GM12878 (cell line): ENCODE measurements around the gene M1AP. TPM values are rescaled to one million over a fixed set of nuclear protein-coding genes. Genes with fewer than 3 reads are reported as not detected.

Experiments
- BACH1 ChIP-seq: fragments of 450-650 bp; IDR thresholded peaks from 2 replicates; pipeline ENCODE4 v1.6.1; 2017; ENCODE audit warnings: mild to moderate bottlenecking, borderline replicate concordance
- CBX3 ChIP-seq: fragments of 200-600 bp; sonication (generic); IDR thresholded peaks from 2 replicates; pipeline ENCODE4 v1.6.1; 2016; ENCODE audit warnings: low read depth, borderline replicate concordance
- CHD1 ChIP-seq: IDR thresholded peaks from 2 replicates; pipeline ENCODE4 v1.6.1; 2012; ENCODE audit warnings: low read depth, low read length, improper control_type of control experiment
- JUNB ChIP-seq: IDR thresholded peaks from 2 replicates; pipeline ENCODE4 v1.6.1; 2016; ENCODE audit warnings: antibody characterized with exemption, mild to moderate bottlenecking
- KAT2A ChIP-seq: conservative IDR thresholded peaks from 2 replicates; pipeline ENCODE4 v1.6.1; 2011; ENCODE audit warnings: low read depth, low read length; ENCODE audit not compliant: control insufficient read depth
- MEF2A ChIP-seq: IDR thresholded peaks from 2 replicates; pipeline ENCODE4 v1.6.1; 2011; ENCODE audit warnings: low read depth, mild to moderate bottlenecking, low read length, moderate library complexity; ENCODE audit not compliant: insufficient read depth
- MEF2B ChIP-seq: fragments of 450-650 bp; IDR thresholded peaks from 2 replicates; pipeline ENCODE4 v1.6.1; 2018; ENCODE audit warnings: mild to moderate bottlenecking, moderate library complexity; ENCODE audit not compliant: partially characterized antibody, poor library complexity, severe bottlenecking
- MLLT1 ChIP-seq: fragments of 450-650 bp; IDR thresholded peaks from 2 replicates; pipeline ENCODE4 v1.6.1; 2016; ENCODE audit warnings: mild to moderate bottlenecking
- NFIC ChIP-seq: IDR thresholded peaks from 2 replicates; pipeline ENCODE4 v1.6.1; 2012; ENCODE audit warnings: low read depth, mild to moderate bottlenecking, inconsistent platforms, low read length, moderate library complexity
- NFYA ChIP-seq: IDR thresholded peaks from 2 replicates; pipeline ENCODE4 v1.6.1; 2011; ENCODE audit warnings: low read depth, mild to moderate bottlenecking, low read length, improper control_type of control experiment, borderline replicate concordance
- NR2C1 ChIP-seq: fragments of 450-650 bp; IDR thresholded peaks from 2 replicates; pipeline ENCODE4 v1.6.1; 2017; ENCODE audit warnings: antibody characterized with exemption, mild to moderate bottlenecking, moderate library complexity
- RB1 ChIP-seq: fragments of 450-650 bp; formaldehyde crosslinking; IDR thresholded peaks from 2 replicates; pipeline ENCODE4 v1.6.1; 2017; ENCODE audit warnings: mild to moderate bottlenecking, borderline replicate concordance
- RELB ChIP-seq: fragments of 450-650 bp; IDR thresholded peaks from 2 replicates; pipeline ENCODE4 v1.6.1; 2017; ENCODE audit warnings: low read depth, mild to moderate bottlenecking, moderate library complexity
- SKIL ChIP-seq: fragments of 450-650 bp; IDR thresholded peaks from 2 replicates; pipeline ENCODE4 v1.6.1; 2017; ENCODE audit warnings: mild to moderate bottlenecking, low read depth, inconsistent platforms; ENCODE audit not compliant: poor library complexity, severe bottlenecking
- SMC3 ChIP-seq: IDR thresholded peaks from 2 replicates; pipeline ENCODE4 v1.6.1; 2011; ENCODE audit warnings: low read length, improper control_type of control experiment, borderline replicate concordance
- SREBF2 ChIP-seq: IDR thresholded peaks from 2 replicates; pipeline ENCODE4 v1.6.1; 2012; ENCODE audit warnings: mild to moderate bottlenecking, low read length
- SUPT20H ChIP-seq: IDR thresholded peaks from 2 replicates; pipeline ENCODE4 v1.6.1; 2011; ENCODE audit warnings: low read depth, mild to moderate bottlenecking, low read length, moderate library complexity, borderline replicate concordance; ENCODE audit not compliant: control insufficient read depth
- TARDBP ChIP-seq: IDR thresholded peaks from 2 replicates; pipeline ENCODE4 v1.6.1; 2016; ENCODE audit warnings: borderline replicate concordance
- WRNIP1 ChIP-seq: IDR thresholded peaks from 2 replicates; pipeline ENCODE4 v1.6.1; 2011; ENCODE audit warnings: low read depth, low read length, improper control_type of control experiment, borderline replicate concordance
- ZBTB40 ChIP-seq: fragments of 450-650 bp; IDR thresholded peaks from 2 replicates; pipeline ENCODE4 v1.6.1; 2016; ENCODE audit warnings: mild to moderate bottlenecking, moderate library complexity, borderline replicate concordance
- polyA plus RNA-seq, 11 experiments: library from polyadenylated mRNA; depleted of rRNA in 4 of 11; unstranded in 6 of 11; stranded (reverse) in 5 of 11; fragments of >200 nt; fragmentation: Nextera tagmentation in 4 of 11; fragmentation: Illumina TruSeq in 1 of 11; extraction: Ambion mirVana in 4 of 11; extraction: Trizol in 1 of 11; gene quantifications; 1 replicate in 1 of 11; 2 replicates in 10 of 11; pipeline versions ENCODE4 v1.2.1 to v1.2.3, GENCODE V29; 2011 to 2016; ENCODE audit warnings: inconsistent platforms in 2 of 11, missing spikeins in 2 of 11, low read depth in 1 of 11
- total RNA-seq, 4 experiments: library from RNA; depleted of rRNA in 3 of 4; stranded (reverse); fragments of >200 nt in 3 of 4; fragmentation: Illumina TruSeq in 1 of 4; extraction: Trizol in 1 of 4; gene quantifications; 2 replicates each; pipeline versions ENCODE4 v1.2.1 to v1.2.3, GENCODE V29; 2013 to 2021

M1AP gene
- total and polyA plus RNA-seq, 10 of the 15 experiments (the other 5 are each of a cell fraction or from before 2014, with no cell fraction given): 0.04 to 0.32 (median 0.16) TPM; not detected in 4

GRCh38 chr2:74552914-74553811 is 95.0 kb downstream of the M1AP start (continued):
- TF ChIP-seq MLLT1 (peak; percentile 75), RB1 (no peak), SREBF2 (no peak), TARDBP (no peak), SKIL (peak; percentile 39), KAT2A (no peak), JUNB (no peak), ZBTB40 (no peak; the same call in 1 of the 2 replicates), SMC3 (no peak), SUPT20H (no peak), NR2C1 (no peak), MEF2B (no peak), RELB (peak; percentile 12), WRNIP1 (peak; percentile 73; the same call in 1 of the 2 replicates), NFIC (no peak), CBX3 (no peak), MEF2A (no peak), BACH1 (no peak), CHD1 (no peak), NFYA (no peak)
